ENCODE results near the gene CKLF.
"Not testable (repeated sequence)": the region's sequence is repeated elsewhere in the genome, so short reads cannot be mapped to it uniquely, and the experiment has no call there.

CKLF gene

DNA sequence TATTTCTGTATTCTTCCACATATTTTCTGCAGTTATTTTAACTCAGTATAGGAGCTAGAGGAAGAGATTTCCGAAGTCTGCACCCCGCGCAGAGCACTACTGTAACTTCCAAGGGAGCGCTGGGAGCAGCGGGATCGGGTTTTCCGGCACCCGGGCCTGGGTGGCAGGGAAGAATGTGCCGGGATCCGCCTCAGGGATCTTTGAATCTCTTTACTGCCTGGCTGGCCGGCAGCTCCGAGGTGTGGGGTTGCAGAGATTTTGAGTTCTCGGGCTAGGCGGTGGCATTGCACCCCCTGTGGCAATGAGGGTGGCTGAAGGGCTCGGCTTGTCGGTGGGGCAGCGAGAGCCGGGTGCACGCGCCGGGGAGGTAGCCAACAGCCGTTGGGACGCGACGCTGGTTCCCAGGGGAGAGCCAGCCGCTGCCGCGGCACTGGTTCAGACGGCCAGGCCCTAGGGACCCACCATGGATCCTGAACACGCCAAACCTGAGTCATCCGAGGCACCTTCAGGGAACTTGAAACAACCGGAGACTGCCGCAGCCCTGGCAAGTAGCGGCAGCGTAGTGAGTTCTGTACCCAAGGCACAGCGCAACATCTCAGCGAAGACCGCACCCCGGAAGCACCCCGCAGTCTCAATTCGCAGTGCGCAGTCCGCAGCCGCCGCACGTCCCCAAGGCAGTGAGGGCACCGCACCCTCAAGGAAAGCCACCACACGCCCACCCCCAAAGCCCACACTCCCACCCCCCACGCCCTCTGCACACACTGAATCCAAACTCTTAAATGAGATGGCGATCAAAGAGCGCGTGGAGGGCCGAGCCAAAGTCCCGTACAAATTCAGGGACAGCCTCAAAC is 13.9 kb downstream of the CKLF start, which contains the start of gene CMTM1:
CMTM1 (plus strand) TSS at position 389 of the 851 bp plus-strand sequence; CDS start at position 464, 75 bp downstream.
- Histone ChIP-seq H2BK5ac (ENCODE audit: low read depth, low read length, poor library complexity) (no peak within 1 kb of the TSS), H3K36me3 (ENCODE audit: control insufficient read depth in 1 of 2, insufficient read depth in 2 of 2, low read length in 2 of 2) (peaks cover 6 to 8% of the 10 kb centered on the region in 2 experiments), H3K4me2 (ENCODE audit: low read length) (no peak within 1 kb of the TSS), H4K12ac (ENCODE audit: low read depth, low read length) (no peak within 1 kb of the TSS), H3K4me3 (ENCODE audit: low read depth, low read length) (no peak within 1 kb of the TSS), H2AFZ (ENCODE audit: insufficient read depth, low read length, poor library complexity) (no peak within 1 kb of the TSS), H2AK5ac (ENCODE audit: low read length) (no peak within 1 kb of the TSS), H3K9ac (ENCODE audit: low read length) (no peak within 1 kb of the TSS), H4K91ac (ENCODE audit: low read depth, low read length) (no peak within 1 kb of the TSS), H3K27me3 (ENCODE audit: insufficient read depth, low read length) (no peaks in the 10 kb centered on the region), H4K8ac (ENCODE audit: low read depth, low read length) (no peak within 1 kb of the TSS), H2BK12ac (ENCODE audit: low read length) (no peak within 1 kb of the TSS), H3K79me1 (ENCODE audit: low read length) (no peaks in the 10 kb centered on the region), H2BK120ac (ENCODE audit: insufficient read depth, low read length, poor library complexity) (no peak within 1 kb of the TSS), H3K79me2 (ENCODE audit: control insufficient read depth, insufficient read depth, low read length, poor library complexity) (no peaks in the 10 kb centered on the region), H3K18ac (ENCODE audit: low read length) (no peak within 1 kb of the TSS), H3K14ac (ENCODE audit: low read length) (no peak within 1 kb of the TSS), H3K9me3 (ENCODE audit: insufficient read depth, low read depth, low read length) (no peaks in the 10 kb centered on the region), H3K23ac (ENCODE audit: low read length) (no peak within 1 kb of the TSS), H3K4me1 (ENCODE audit: control insufficient read depth in 1 of 2, insufficient read depth in 2 of 2, low read length in 2 of 2) (peaks cover 0 to 2% of the 10 kb centered on the region in 2 experiments), H3K4ac (ENCODE audit: low read depth, low read length) (no peak within 1 kb of the TSS), H3K27ac (ENCODE audit: low read depth, low read length) (no peak within 1 kb of the TSS)
- no CpG with 5 or more reads among the region's 54 CpGs for WGBS (ENCODE audit: extremely low coverage, insufficient coverage, insufficient read length)
- no peak for DNase-seq

GRCh38 chr16:66567270-66567669 is 14.9 kb downstream of the CKLF start:
- H3K4me3 ChIP-seq (ENCODE audit: low read depth, low read length); H2BK5ac ChIP-seq (ENCODE audit: low read depth, low read length, poor library complexity); H2BK12ac ChIP-seq (ENCODE audit: low read length); H3K27ac ChIP-seq (ENCODE audit: low read depth, low read length); H3K27me3 ChIP-seq (ENCODE audit: insufficient read depth, low read length); H4K91ac ChIP-seq (ENCODE audit: low read depth, low read length); H3K4ac ChIP-seq (ENCODE audit: low read depth, low read length); H3K79me2 ChIP-seq (ENCODE audit: control insufficient read depth, insufficient read depth, low read length, poor library complexity); H2AFZ ChIP-seq (ENCODE audit: insufficient read depth, low read length, poor library complexity); H3K18ac ChIP-seq (ENCODE audit: low read length); H3K23ac ChIP-seq (ENCODE audit: low read length); H3K4me1 ChIP-seq (ENCODE audit: control insufficient read depth in 1 of 2, insufficient read depth in 2 of 2, low read length in 2 of 2); H2BK120ac ChIP-seq (ENCODE audit: insufficient read depth, low read length, poor library complexity); H3K4me2 ChIP-seq (ENCODE audit: low read length); H3K36me3 ChIP-seq (ENCODE audit: control insufficient read depth in 1 of 2, insufficient read depth in 2 of 2, low read length in 2 of 2); H3K9me3 ChIP-seq (ENCODE audit: insufficient read depth, low read depth, low read length); H4K12ac ChIP-seq (ENCODE audit: low read depth, low read length); DNase-seq; H4K8ac ChIP-seq (ENCODE audit: low read depth, low read length); H3K9ac ChIP-seq (ENCODE audit: low read length); H3K79me1 ChIP-seq (ENCODE audit: low read length); H2AK5ac ChIP-seq (ENCODE audit: low read length); H3K14ac ChIP-seq (ENCODE audit: low read length): not testable (repeated sequence)
- whole genome bisulfite sequencing (ENCODE audit: extremely low coverage, insufficient coverage, insufficient read length): no CpG with 5 or more reads among the region's 3 CpGs

- Histone ChIP-seq H3K4me3 (ENCODE audit: low read depth, low read length) (no peak overlapping the region), H3K79me2 (ENCODE audit: control insufficient read depth, insufficient read depth, low read length, poor library complexity) (no peaks in the 10 kb centered on the region), H3K4me1 (ENCODE audit: control insufficient read depth in 1 of 2, insufficient read depth in 2 of 2, low read length in 2 of 2) (peaks cover 0 to 2% of the 10 kb centered on the region in 2 experiments), H3K36me3 (ENCODE audit: control insufficient read depth in 1 of 2, insufficient read depth in 2 of 2, low read length in 2 of 2) (peaks cover 6 to 8% of the 10 kb centered on the region in 2 experiments), H2BK12ac (ENCODE audit: low read length) (no peak overlapping the region), H3K23ac (ENCODE audit: low read length) (no peak overlapping the region), H2AK5ac (ENCODE audit: low read length) (no peak overlapping the region), H4K12ac (ENCODE audit: low read depth, low read length) (no peak overlapping the region), H3K9ac (ENCODE audit: low read length) (no peak overlapping the region), H3K18ac (ENCODE audit: low read length) (no peak overlapping the region), H2AFZ (ENCODE audit: insufficient read depth, low read length, poor library complexity) (no peak overlapping the region), H3K27me3 (ENCODE audit: insufficient read depth, low read length) (no peaks in the 10 kb centered on the region), H3K9me3 (ENCODE audit: insufficient read depth, low read depth, low read length) (no peaks in the 10 kb centered on the region), H3K4ac (ENCODE audit: low read depth, low read length) (no peak overlapping the region), H2BK5ac (ENCODE audit: low read depth, low read length, poor library complexity) (no peak overlapping the region), H2BK120ac (ENCODE audit: insufficient read depth, low read length, poor library complexity) (no peak overlapping the region), H3K4me2 (ENCODE audit: low read length) (no peak overlapping the region), H3K27ac (ENCODE audit: low read depth, low read length) (no peak overlapping the region), H4K91ac (ENCODE audit: low read depth, low read length) (no peak overlapping the region), H3K79me1 (ENCODE audit: low read length) (no peaks in the 10 kb centered on the region), H4K8ac (ENCODE audit: low read depth, low read length) (no peak overlapping the region), H3K14ac (ENCODE audit: low read length) (no peak overlapping the region)
- no peak for DNase-seq
- no CpG with 5 or more reads among the region's 2 CpGs for WGBS (ENCODE audit: extremely low coverage, insufficient coverage, insufficient read length)
Measured at GRCh38 chr16:66568355-66568754, 16.0 kb downstream of the CKLF start.

DNA sequence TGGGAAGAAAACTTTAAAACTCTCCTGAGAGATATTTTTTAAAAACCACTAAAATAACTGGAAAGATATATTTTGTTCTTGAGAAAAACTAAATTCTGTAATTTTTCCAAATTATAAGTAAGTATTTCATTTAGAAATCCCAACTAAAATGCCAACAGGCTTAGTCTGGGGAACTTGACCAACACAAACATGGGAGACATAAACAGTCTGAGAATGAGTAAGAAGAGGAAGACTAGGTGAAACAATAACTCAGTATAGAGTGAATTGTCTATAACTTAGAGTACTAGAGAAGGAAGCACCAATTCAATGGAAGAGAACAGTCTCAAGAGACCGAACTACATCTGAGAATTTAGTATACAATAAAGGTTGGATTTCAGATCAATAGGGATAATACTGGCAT is 16.8 kb downstream of the CKLF start:
- WGBS (ENCODE audit: extremely low coverage, insufficient coverage, insufficient read length): no CpG with 5 or more reads among the region's 1 CpG
- H3K4ac ChIP-seq (ENCODE audit: low read depth, low read length): no peak overlapping the region
- no peak overlapping the region for H3K9ac ChIP-seq (ENCODE audit: low read length)
- H3K27me3 ChIP-seq (ENCODE audit: insufficient read depth, low read length): no peaks in the 10 kb centered on the region
- H2BK120ac ChIP-seq (ENCODE audit: insufficient read depth, low read length, poor library complexity): no peak overlapping the region
- H3K79me1 ChIP-seq (ENCODE audit: low read length): no peaks in the 10 kb centered on the region
- H3K23ac ChIP-seq (ENCODE audit: low read length): no peak overlapping the region
- no peak overlapping the region for H4K12ac ChIP-seq (ENCODE audit: low read depth, low read length)
- H3K4me1 ChIP-seq (ENCODE audit: control insufficient read depth in 1 of 2, insufficient read depth in 2 of 2, low read length in 2 of 2): peaks cover 0 to 2% of the 10 kb centered on the region in 2 experiments
- H3K27ac ChIP-seq (ENCODE audit: low read depth, low read length): no peak overlapping the region
- no peak overlapping the region for H2BK5ac ChIP-seq (ENCODE audit: low read depth, low read length, poor library complexity)
- H3K36me3 ChIP-seq (ENCODE audit: control insufficient read depth in 1 of 2, insufficient read depth in 2 of 2, low read length in 2 of 2): peaks cover 6 to 8% of the 10 kb centered on the region in 2 experiments
- H2AK5ac ChIP-seq (ENCODE audit: low read length): no peak overlapping the region
- no peaks in the 10 kb centered on the region for H3K79me2 ChIP-seq (ENCODE audit: control insufficient read depth, insufficient read depth, low read length, poor library complexity)
- no peak overlapping the region for H2AFZ ChIP-seq (ENCODE audit: insufficient read depth, low read length, poor library complexity)
- no peak overlapping the region for H4K91ac ChIP-seq (ENCODE audit: low read depth, low read length)
- no peak overlapping the region for H3K18ac ChIP-seq (ENCODE audit: low read length)
- no peak overlapping the region for H3K14ac ChIP-seq (ENCODE audit: low read length)
- no peaks in the 10 kb centered on the region for H3K9me3 ChIP-seq (ENCODE audit: insufficient read depth, low read depth, low read length)
- no peak for DNase-seq
- no peak overlapping the region for H4K8ac ChIP-seq (ENCODE audit: low read depth, low read length)
- H3K4me2 ChIP-seq (ENCODE audit: low read length): no peak overlapping the region
- no peak overlapping the region for H3K4me3 ChIP-seq (ENCODE audit: low read depth, low read length)
- H2BK12ac ChIP-seq (ENCODE audit: low read length): no peak overlapping the region
